Mucosa of stomach (tissue), 1 donor: ENCODE data around the gene XYLT1.

Experiments used
- H3K27me3 ChIP-seq: one replicate; pipeline ENCODE4 v1.7.0; 2013; ENCODE audit warnings: mild to moderate bottlenecking, low read length; ENCODE audit not compliant: control insufficient read depth, insufficient read depth
- H3K36me3 ChIP-seq: one replicate; pipeline ENCODE4 v1.7.0; 2013; ENCODE audit warnings: low read length; ENCODE audit not compliant: control insufficient read depth, insufficient read depth
- H3K4me1 ChIP-seq: one replicate; pipeline ENCODE4 v1.7.0; 2013; ENCODE audit warnings: mild to moderate bottlenecking, low read length; ENCODE audit not compliant: control insufficient read depth, insufficient read depth
- H3K4me3 ChIP-seq: one replicate; pipeline ENCODE4 v1.7.0; 2013; ENCODE audit warnings: low read length
- H3K9ac ChIP-seq: one replicate; pipeline ENCODE4 v1.7.0; 2013; ENCODE audit warnings: mild to moderate bottlenecking, low read length, moderate library complexity
- H3K9me3 ChIP-seq: one replicate; pipeline ENCODE4 v1.7.0; 2013; ENCODE audit warnings: mild to moderate bottlenecking, low read length, moderate library complexity; ENCODE audit not compliant: control insufficient read depth
- donor health status: Pancreatic carcinoma.

XYLT1 gene

GRCh38 chr16:17364319-17365210 lies 106.2 kb downstream of the XYLT1 start:
- H3K9me3 ChIP-seq, result no peaks in the 10 kb centered on the region
- no peak overlapping the region for H3K9ac ChIP-seq
- no peak overlapping the region for H3K4me3 ChIP-seq
- H3K4me1 ChIP-seq, result peaks cover 14% of the 10 kb centered on the region
- H3K36me3 ChIP-seq, result no peaks in the 10 kb centered on the region
- no peaks in the 10 kb centered on the region for H3K27me3 ChIP-seq

- Histone ChIP-seq H3K36me3 (no peaks in the 10 kb centered on the region), H3K9ac (no peak overlapping the region), H3K27me3 (no peaks in the 10 kb centered on the region), H3K9me3 (no peaks in the 10 kb centered on the region), H3K4me1 (peaks cover 10% of the 10 kb centered on the region), H3K4me3 (no peak overlapping the region)
Measured at GRCh38 chr16:17362946-17363345, 107.8 kb downstream of the XYLT1 start.

GRCh38 chr16:17362183-17362582 lies 108.6 kb downstream of the XYLT1 start:
- no peak overlapping the region for H3K4me3 ChIP-seq
- H3K4me1 ChIP-seq, result peaks cover 10% of the 10 kb centered on the region
- H3K9me3 ChIP-seq, result no peaks in the 10 kb centered on the region
- no peaks in the 10 kb centered on the region for H3K36me3 ChIP-seq
- H3K27me3 ChIP-seq, result no peaks in the 10 kb centered on the region
- no peak overlapping the region for H3K9ac ChIP-seq

GRCh38 chr16:17360693-17361122 lies 110.1 kb downstream of the XYLT1 start:
- Histone ChIP-seq H3K4me1 (peaks cover 10% of the 10 kb centered on the region), H3K9me3 (no peaks in the 10 kb centered on the region), H3K9ac (no peak overlapping the region), H3K4me3 (no peak overlapping the region), H3K36me3 (no peaks in the 10 kb centered on the region), H3K27me3 (no peaks in the 10 kb centered on the region)

GRCh38 chr16:17359788-17360390 lies 110.9 kb downstream of the XYLT1 start:
- Histone ChIP-seq H3K27me3 (no peaks in the 10 kb centered on the region), H3K4me3 (no peak overlapping the region), H3K9me3 (no peaks in the 10 kb centered on the region), H3K36me3 (no peaks in the 10 kb centered on the region), H3K4me1 (peaks cover 10% of the 10 kb centered on the region), H3K9ac (no peak overlapping the region)

GRCh38 chr16:17358846-17359245 lies 111.9 kb downstream of the XYLT1 start:
- H3K9me3 ChIP-seq, result no peaks in the 10 kb centered on the region
- H3K36me3 ChIP-seq, result no peaks in the 10 kb centered on the region
- H3K9ac ChIP-seq, result no peak overlapping the region
- peaks cover 5% of the 10 kb centered on the region for H3K4me1 ChIP-seq
- H3K27me3 ChIP-seq, result no peaks in the 10 kb centered on the region
- H3K4me3 ChIP-seq, result no peak overlapping the region

- peaks cover 5% of the 10 kb centered on the region for H3K4me1 ChIP-seq
- no peak overlapping the region for H3K9ac ChIP-seq
- no peaks in the 10 kb centered on the region for H3K36me3 ChIP-seq
- H3K4me3 ChIP-seq, result no peak overlapping the region
- no peaks in the 10 kb centered on the region for H3K27me3 ChIP-seq
- no peaks in the 10 kb centered on the region for H3K9me3 ChIP-seq
Measured at GRCh38 chr16:17358355-17358754, 112.4 kb downstream of the XYLT1 start.

GRCh38 chr16:17357307-17358062 lies 113.3 kb downstream of the XYLT1 start:
- Histone ChIP-seq H3K9ac (no peak overlapping the region), H3K9me3 (no peaks in the 10 kb centered on the region), H3K27me3 (no peaks in the 10 kb centered on the region), H3K36me3 (no peaks in the 10 kb centered on the region), H3K4me3 (no peak overlapping the region), H3K4me1 (peaks cover under 1% of the 10 kb centered on the region)

GRCh38 chr16:17356243-17356933 lies 114.4 kb downstream of the XYLT1 start:
- Histone ChIP-seq H3K4me1 (no peaks in the 10 kb centered on the region), H3K9me3 (no peaks in the 10 kb centered on the region), H3K4me3 (no peak overlapping the region), H3K27me3 (no peaks in the 10 kb centered on the region), H3K36me3 (no peaks in the 10 kb centered on the region), H3K9ac (no peak overlapping the region)

GRCh38 chr16:17354685-17355084 lies 116.1 kb downstream of the XYLT1 start:
- H3K4me3 ChIP-seq, result no peak overlapping the region
- no peaks in the 10 kb centered on the region for H3K36me3 ChIP-seq
- H3K9me3 ChIP-seq, result no peaks in the 10 kb centered on the region
- no peaks in the 10 kb centered on the region for H3K27me3 ChIP-seq
- no peak overlapping the region for H3K9ac ChIP-seq
- H3K4me1 ChIP-seq, result no peaks in the 10 kb centered on the region

GRCh38 chr16:17354141-17354601 lies 116.6 kb downstream of the XYLT1 start:
- Histone ChIP-seq H3K36me3 (no peaks in the 10 kb centered on the region), H3K4me3 (no peak overlapping the region), H3K27me3 (no peaks in the 10 kb centered on the region), H3K9me3 (no peaks in the 10 kb centered on the region), H3K4me1 (no peaks in the 10 kb centered on the region), H3K9ac (no peak overlapping the region)
